Smooth muscle cell (in vitro differentiated cells): ENCODE measurements around the gene ZNF462. TPM values are rescaled to one million over a fixed set of nuclear protein-coding genes. Genes with fewer than 3 reads are reported as not detected.

Experiments
- DNase-seq: peaks from one replicate; lab custom pipeline; 2025; ENCODE audit not compliant: unreplicated experiment; lab: John Stamatoyannopoulos, UW
- H2AFZ ChIP-seq: fragments of 200-600 bp; sonication (generic); 2 replicates; pipeline ENCODE4 v1.6.0; 2016; ENCODE audit warnings: antibody characterized with exemption, low read depth, mild to moderate bottlenecking
- H3F3A ChIP-seq: fragments of 200-600 bp; sonication (generic); 2 replicates; pipeline ENCODE4 v1.6.0; 2017; ENCODE audit warnings: antibody characterized with exemption, low read depth
- H3K27ac ChIP-seq: fragments of 200-600 bp; sonication (generic); 2 replicates; pipeline ENCODE4 v1.5.1; 2016; ENCODE audit warnings: low read depth, mild to moderate bottlenecking
- H3K27me3 ChIP-seq: fragments of 200-600 bp; sonication (generic); 2 replicates; pipeline ENCODE4 v1.6.1; 2016; ENCODE audit warnings: low read depth, mild to moderate bottlenecking
- H3K36me3 ChIP-seq: fragments of 200-600 bp; sonication (generic); 2 replicates; pipeline ENCODE4 v1.5.1; 2016; ENCODE audit warnings: low read depth
- H3K4me1 ChIP-seq: fragments of 200-600 bp; sonication (generic); 2 replicates; pipeline ENCODE4 v1.5.1; 2016; ENCODE audit warnings: low read depth
- H3K4me2 ChIP-seq: fragments of 200-600 bp; sonication (generic); 2 replicates; pipeline ENCODE4 v1.6.0; 2016; ENCODE audit warnings: mild to moderate bottlenecking
- H3K4me3 ChIP-seq: fragments of 200-600 bp; sonication (generic); 2 replicates; pipeline ENCODE4 v1.5.1; 2016; ENCODE audit warnings: mild to moderate bottlenecking
- H3K79me2 ChIP-seq: fragments of 200-600 bp; sonication (generic); 2 replicates; pipeline ENCODE4 v1.6.0; 2016; ENCODE audit warnings: low read depth, mild to moderate bottlenecking
- H3K9ac ChIP-seq: fragments of 200-600 bp; sonication (generic); 2 replicates; pipeline ENCODE4 v1.6.0; 2016; ENCODE audit warnings: low read depth
- H3K9me3 ChIP-seq: fragments of 200-600 bp; sonication (generic); replicated peaks from 2 replicates; pipeline ENCODE4 v1.5.1; 2016; ENCODE audit warnings: low read depth
- H4K20me1 ChIP-seq: fragments of 200-600 bp; sonication (generic); 2 replicates; pipeline ENCODE4 v1.6.0; 2016; ENCODE audit warnings: low read depth
- WGBS: methylation state at CpG from one replicate; pipeline ENCODE4 v1.1.7; 2016; ENCODE audit warnings: low lambda C conversion rate; 5-methylcytosine and 5-hydroxymethylcytosine counted together
- polyA plus RNA-seq: library from polyadenylated mRNA; unstranded; fragments of >200 nt; fragmentation: Nextera tagmentation; extraction: Ambion mirVana; gene quantifications from 2 replicates; pipeline ENCODE4 v1.2.1, GENCODE V29; 2016
- total RNA-seq: library from RNA; depleted of rRNA; stranded (reverse); fragments of >200 nt; gene quantifications from 2 replicates; pipeline ENCODE4 v1.2.3, GENCODE V29; 2014
- TF ChIP-seq, protein P1 (sequence below): fragments of 200-600 bp; sonication (generic); IDR thresholded peaks from 2 replicates; pipeline ENCODE4 v1.5.1; 2017; ENCODE audit warnings: borderline replicate concordance, mild to moderate bottlenecking, antibody characterized with exemption; ENCODE audit not compliant: insufficient read depth, poor library complexity, severe bottlenecking

The ZNF462 gene
- total and polyA plus RNA-seq, 2 experiments from 2014 or later: 9.1 to 32.2 TPM

DNA sequence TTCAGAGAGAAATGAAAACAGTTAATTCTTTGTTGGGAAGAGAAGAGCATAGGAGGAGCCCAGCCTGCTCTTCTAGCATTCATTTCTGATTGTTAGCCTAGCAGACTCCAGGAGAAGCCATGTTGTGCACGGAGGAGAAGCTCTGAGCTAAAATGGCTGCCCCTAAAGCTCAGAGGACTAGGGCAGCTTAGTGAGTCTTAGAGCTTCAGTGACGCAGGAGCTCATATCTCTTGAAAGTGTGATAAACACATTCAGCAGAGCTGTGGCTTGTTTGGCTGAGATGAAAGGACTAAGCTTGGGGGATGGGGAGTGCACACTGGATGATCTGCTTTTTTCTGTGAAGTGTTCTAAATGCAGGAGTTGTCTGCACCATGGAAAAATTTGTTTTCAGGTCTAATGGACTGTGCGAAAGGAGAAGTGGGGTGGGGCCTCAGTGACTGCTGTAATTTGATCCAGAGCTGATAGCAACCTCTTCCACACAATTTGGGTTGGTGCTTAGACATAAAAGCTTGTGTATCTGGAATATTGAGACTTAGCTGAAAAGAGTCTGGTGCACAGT lies 58.5 kb downstream of the ZNF462 start:
- Histone ChIP-seq H3K4me1 (peaks cover 23% of the 10 kb centered on the region), H3K36me3 (peaks cover 7% of the 10 kb centered on the region), H3K4me3 (peak overlapping the region; percentile 39), H4K20me1 (no peaks in the 10 kb centered on the region), H2AFZ (peak overlapping the region; percentile 75), H3K4me2 (peak overlapping the region; percentile 83), H3K9me3 (no peaks in the 10 kb centered on the region), H3K27ac (peak overlapping the region; percentile 99), H3F3A (peaks cover 30% of the 10 kb centered on the region), H3K9ac (peak overlapping the region; percentile 91), H3K79me2 (peaks cover 33% of the 10 kb centered on the region), H3K27me3 (no peaks in the 10 kb centered on the region)
- no peak for DNase-seq
- WGBS: 0% methylated on average over 3 of the region's 3 CpGs
- TF ChIP-seq, protein P1, sequence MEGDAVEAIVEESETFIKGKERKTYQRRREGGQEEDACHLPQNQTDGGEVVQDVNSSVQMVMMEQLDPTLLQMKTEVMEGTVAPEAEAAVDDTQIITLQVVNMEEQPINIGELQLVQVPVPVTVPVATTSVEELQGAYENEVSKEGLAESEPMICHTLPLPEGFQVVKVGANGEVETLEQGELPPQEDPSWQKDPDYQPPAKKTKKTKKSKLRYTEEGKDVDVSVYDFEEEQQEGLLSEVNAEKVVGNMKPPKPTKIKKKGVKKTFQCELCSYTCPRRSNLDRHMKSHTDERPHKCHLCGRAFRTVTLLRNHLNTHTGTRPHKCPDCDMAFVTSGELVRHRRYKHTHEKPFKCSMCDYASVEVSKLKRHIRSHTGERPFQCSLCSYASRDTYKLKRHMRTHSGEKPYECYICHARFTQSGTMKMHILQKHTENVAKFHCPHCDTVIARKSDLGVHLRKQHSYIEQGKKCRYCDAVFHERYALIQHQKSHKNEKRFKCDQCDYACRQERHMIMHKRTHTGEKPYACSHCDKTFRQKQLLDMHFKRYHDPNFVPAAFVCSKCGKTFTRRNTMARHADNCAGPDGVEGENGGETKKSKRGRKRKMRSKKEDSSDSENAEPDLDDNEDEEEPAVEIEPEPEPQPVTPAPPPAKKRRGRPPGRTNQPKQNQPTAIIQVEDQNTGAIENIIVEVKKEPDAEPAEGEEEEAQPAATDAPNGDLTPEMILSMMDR: no peak

GRCh38 chr9:106922026-106922425 lies 59.1 kb downstream of the ZNF462 start:
- Histone ChIP-seq H3K4me2 (peak overlapping the region; percentile 83), H4K20me1 (no peaks in the 10 kb centered on the region), H3K79me2 (peaks cover 33% of the 10 kb centered on the region), H3K27me3 (no peaks in the 10 kb centered on the region), H2AFZ (no peak overlapping the region), H3K36me3 (peaks cover 7% of the 10 kb centered on the region), H3F3A (peaks cover 30% of the 10 kb centered on the region), H3K9me3 (no peaks in the 10 kb centered on the region), H3K4me1 (peaks cover 18% of the 10 kb centered on the region), H3K27ac (peak overlapping the region; percentile 99), H3K4me3 (peak overlapping the region; percentile 39), H3K9ac (peak overlapping the region; percentile 91)
- WGBS: 5% methylated on average over 1 of the region's 1 CpG
- DNase-seq: no peak
- TF ChIP-seq, protein P1: no peak

DNA sequence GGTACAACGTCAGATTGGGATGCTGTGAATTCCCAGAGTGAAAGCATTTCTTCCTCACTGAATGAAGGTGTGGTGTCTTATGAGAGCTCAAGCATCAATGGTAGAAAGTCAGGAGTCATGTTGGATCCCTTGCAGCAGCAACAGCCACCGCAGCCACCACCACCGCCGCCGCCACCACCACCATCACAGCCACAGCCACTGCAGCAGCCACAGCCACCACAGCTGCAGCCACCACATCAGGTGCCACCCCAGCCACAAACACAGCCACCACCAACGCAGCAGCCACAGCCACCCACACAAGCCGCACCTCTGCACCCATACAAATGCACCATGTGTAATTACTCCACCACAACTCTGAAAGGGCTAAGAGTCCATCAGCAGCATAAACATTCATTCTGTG lies 62.4 kb downstream of the ZNF462 start:
- Histone ChIP-seq H3K4me1 (peaks cover 9% of the 10 kb centered on the region), H3K36me3 (peaks cover 10% of the 10 kb centered on the region), H3F3A (peaks cover 22% of the 10 kb centered on the region), H3K79me2 (peaks cover 16% of the 10 kb centered on the region), H2AFZ (no peak overlapping the region), H3K27ac (no peak overlapping the region), H4K20me1 (no peaks in the 10 kb centered on the region), H3K4me3 (no peak overlapping the region), H3K9me3 (no peaks in the 10 kb centered on the region), H3K9ac (no peak overlapping the region), H3K4me2 (no peak overlapping the region), H3K27me3 (no peaks in the 10 kb centered on the region)
- TF ChIP-seq, protein P1: no peak
- WGBS: 99% methylated on average over 7 of the region's 7 CpGs
- no peak for DNase-seq

DNA sequence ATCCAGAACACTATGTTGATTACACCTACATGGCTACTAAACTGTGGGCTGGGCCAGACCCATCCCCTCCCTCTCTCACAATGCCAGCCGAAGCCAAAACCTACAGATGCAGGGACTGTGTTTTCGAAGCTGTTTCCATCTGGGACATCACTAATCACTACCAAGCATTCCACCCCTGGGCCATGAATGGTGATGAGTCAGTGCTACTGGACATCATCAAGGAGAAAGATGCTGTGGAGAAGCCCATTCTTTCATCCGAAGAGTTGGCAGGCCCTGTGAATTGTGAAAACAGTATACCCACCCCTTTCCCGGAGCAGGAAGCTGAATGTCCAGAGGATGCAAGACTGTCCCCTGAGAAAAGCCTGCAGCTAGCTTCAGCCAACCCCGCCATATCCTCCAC lies 65.0 kb downstream of the ZNF462 start:
- Histone ChIP-seq H3K27me3 (no peaks in the 10 kb centered on the region), H3K36me3 (peaks cover 22% of the 10 kb centered on the region), H4K20me1 (no peaks in the 10 kb centered on the region), H3K9ac (no peak overlapping the region), H3K4me1 (no peaks in the 10 kb centered on the region), H3K79me2 (peaks cover 20% of the 10 kb centered on the region), H3K9me3 (no peaks in the 10 kb centered on the region), H3K27ac (no peak overlapping the region), H3K4me2 (no peak overlapping the region), H2AFZ (no peak overlapping the region), H3F3A (peaks cover 7% of the 10 kb centered on the region), H3K4me3 (no peak overlapping the region)
- TF ChIP-seq, protein P1: no peak
- no peak for DNase-seq
- 64% methylated on average over 5 of the region's 5 CpGs for WGBS
